Adrenal gland (tissue), 5 donors: ENCODE data around the gene LBHD2.

ENCODE experiments used
- CTCF ChIP-seq, 6 experiments: fragments of 450-650 bp in 4 of 6; fragments of 200-600 bp in 2 of 6; sonication (generic) in 1 of 6; IDR thresholded peaks; 1 replicate in 5 of 6; 2 replicates in 1 of 6; pipeline versions ENCODE4 v1.5.1 to v1.8.0; 2016 to 2021; ENCODE audit warnings: antibody characterized with exemption in 6 of 6, mild to moderate bottlenecking in 2 of 6, moderate library complexity in 1 of 6
- POLR2A ChIP-seq, 2 donors: fragments of 450-650 bp; IDR thresholded peaks; one replicate each; pipeline ENCODE4 v1.6.1; 2017; ENCODE audit warnings: antibody characterized with exemption in 2 of 2, mild to moderate bottlenecking in 2 of 2, moderate library complexity in 1 of 2
- donor health status: DM: no; HTN: no; CAD: no.

- TF ChIP-seq CTCF (IDR thresholded peaks at IDR 0.05) (no peak), POLR2A (IDR thresholded peaks at IDR 0.05) (no peak)
These were observed 11.3 kb downstream of the LBHD2 start for GRCh38 chr14:103095210-103095778.
